ENCODE results near the gene DYNC2H1.
A peak's percentile ranks its signal among the peaks of the same experiment; 100 is the strongest.

The DYNC2H1 gene

GRCh38 chr11:103284260-103284659, 175.0 kb downstream of the DYNC2H1 start:
- no peak for DNase-seq (ENCODE audit: low spot score)

DNA sequence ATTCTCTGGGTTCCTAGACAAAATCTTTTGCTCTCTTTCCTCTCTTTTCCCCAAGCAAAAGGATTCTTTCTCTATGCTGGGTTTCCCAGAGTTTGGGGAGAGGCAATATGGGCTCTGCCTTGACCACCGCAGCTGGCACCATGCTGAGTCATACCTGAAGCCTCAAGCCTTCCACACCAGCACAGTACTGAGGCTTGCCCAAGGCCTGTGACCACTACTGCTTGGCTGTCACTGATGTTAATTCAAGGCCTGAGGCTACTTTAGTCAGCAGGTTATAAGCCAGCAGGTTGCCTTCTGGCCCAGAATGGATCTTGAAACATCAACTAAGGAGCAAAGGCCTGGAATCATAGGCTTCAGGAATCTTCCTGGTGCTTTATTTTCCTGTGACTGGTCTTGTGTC, 185.3 kb downstream of the DYNC2H1 start:
- no peak for DNase-seq (ENCODE audit: low spot score)

GRCh38 chr11:103295704-103296103, 186.5 kb downstream of the DYNC2H1 start:
- DNase-seq (ENCODE audit: low spot score): peak; percentile 11

- no peak for DNase-seq (ENCODE audit: low spot score)
These were observed 188.7 kb downstream of the DYNC2H1 start for GRCh38 chr11:103297900-103298299.

DNA sequence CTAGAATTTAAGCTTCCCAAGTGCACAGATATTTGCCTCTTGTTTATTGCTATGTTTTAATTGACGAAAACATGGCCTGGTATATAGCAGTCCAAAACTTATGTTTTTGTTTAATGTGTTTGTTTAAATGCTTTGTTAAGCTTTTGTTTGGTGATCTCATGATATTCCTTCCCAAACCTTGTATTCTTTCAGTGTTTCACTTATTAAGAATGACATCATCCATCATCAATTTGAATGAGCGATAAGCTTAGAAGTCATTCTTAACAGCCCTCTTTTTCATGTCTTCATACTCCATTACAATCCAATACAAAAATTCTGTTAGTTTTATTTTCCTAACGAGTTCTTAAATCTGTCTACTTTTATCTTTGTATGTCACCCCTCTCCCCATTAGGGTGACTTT, 206.0 kb downstream of the DYNC2H1 start:
- DNase-seq (ENCODE audit: low spot score): no peak

DNA sequence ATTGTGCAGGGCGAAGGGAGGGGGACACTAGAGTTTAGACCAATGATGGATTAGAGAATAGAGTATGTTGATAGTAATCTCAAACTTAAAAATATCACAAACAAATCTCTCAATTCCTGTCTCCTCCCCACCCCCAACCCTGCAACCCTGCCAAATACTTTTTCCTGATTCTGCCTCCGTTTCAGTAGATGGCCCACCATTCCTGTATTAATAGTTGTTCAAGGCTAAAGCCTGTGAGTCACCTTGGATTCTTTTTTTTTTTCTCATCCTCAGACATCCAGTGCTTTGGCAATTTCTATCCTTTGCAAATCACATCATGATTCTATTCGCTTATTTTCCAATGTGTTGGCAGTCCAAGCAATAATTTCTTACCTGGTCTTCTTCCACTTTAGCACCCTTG, 207.9 kb downstream of the DYNC2H1 start:
- no peak for DNase-seq (ENCODE audit: low spot score)

- DNase-seq (ENCODE audit: low spot score): no peak
These were observed 213.6 kb downstream of the DYNC2H1 start for GRCh38 chr11:103322821-103323220.

GRCh38 chr11:103325686-103326069, 216.5 kb downstream of the DYNC2H1 start:
- DNase-seq (ENCODE audit: low spot score): no peak

GRCh38 chr11:103326070-103326794, 217.0 kb downstream of the DYNC2H1 start:
- peak; percentile 71 for DNase-seq (ENCODE audit: low spot score)

GRCh38 chr11:103327721-103328120, 218.5 kb downstream of the DYNC2H1 start:
- no peak for DNase-seq (ENCODE audit: low spot score)

DNA sequence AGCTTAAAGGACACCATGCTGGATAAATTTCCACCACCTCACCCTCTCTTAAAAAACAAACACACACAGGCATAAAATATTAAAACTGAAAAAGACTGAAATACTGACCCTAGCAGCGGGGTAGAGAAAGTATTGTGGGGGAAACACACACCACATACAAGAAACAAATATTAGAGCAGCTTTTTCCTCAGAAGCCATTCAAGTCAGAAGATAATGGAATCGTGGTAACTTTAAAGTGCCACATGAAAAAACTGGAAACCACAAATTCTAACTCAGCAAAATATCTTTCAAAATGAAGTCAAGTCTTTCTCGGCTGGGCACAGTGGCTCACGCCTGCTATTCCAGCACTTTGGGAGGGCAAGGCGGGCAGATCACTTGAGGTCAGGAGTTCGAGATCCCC, 223.2 kb downstream of the DYNC2H1 start:
- no peak for DNase-seq (ENCODE audit: low spot score)

DNA sequence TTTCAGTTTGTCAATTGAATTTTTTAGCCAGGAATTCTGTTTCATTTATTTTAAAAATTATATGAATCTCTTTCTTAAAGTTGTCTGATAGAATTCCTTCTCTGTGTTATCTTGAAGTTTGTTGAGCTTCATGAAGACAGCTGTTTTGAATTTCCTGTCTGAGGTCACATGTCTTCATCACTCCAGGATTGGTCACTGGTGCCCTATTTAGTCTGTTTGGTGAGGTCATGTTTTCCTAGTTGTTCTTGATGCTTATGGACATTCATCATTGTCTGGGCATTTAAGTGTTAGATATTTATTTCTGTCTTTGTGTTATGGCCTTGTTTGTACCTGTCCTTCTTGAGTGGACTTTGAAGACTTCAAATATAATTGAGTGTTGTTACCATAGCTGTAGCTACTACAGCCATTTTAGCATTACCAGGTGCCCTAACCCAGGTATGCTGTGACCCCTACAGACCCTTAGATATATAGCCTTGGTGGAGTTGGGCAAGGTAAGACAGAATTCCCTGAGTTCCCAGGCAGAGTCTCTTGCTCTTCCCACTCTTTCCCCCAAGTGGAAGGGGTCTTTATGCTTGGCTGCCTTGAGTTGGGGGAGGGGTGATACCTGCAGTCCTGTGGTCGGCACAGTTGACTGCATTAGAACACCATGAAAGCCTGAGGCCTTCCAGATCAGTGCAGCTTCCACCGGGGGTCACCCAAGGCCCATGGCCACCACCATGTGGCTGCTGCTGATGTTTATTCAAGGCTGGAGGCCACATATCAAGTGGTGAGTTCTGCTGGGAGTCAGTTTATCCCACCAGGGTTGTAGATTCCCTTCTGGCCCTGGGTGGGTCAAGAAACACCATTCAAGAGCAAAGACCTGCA, 229.6 kb downstream of the DYNC2H1 start:
- DNase-seq (ENCODE audit: low spot score): peak; percentile 29

DNA sequence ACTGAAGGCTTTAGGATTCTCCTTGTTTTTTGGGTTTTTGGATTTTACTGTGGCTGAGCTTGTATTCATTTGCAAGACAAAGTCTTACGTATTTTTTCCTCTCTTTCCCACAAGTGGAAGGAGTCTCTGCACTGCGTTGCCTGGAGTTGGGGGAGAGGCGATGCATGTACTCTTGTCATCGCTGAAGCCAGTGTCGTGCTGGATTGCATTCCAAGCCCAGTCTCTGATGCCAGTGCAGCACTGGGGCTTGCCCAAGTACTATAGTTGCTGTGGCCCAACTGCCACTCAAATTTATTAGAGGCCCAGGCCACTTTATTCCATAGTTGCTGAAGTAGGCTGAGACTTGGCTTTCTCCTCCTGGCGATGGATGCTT, 230.2 kb downstream of the DYNC2H1 start:
- DNase-seq (ENCODE audit: low spot score): no peak

GRCh38 chr11:103340956-103341355, 231.7 kb downstream of the DYNC2H1 start:
- no peak for DNase-seq (ENCODE audit: low spot score)

GRCh38 chr11:103344886-103345285, 235.7 kb downstream of the DYNC2H1 start:
- DNase-seq (ENCODE audit: low spot score): no peak

- DNase-seq (ENCODE audit: low spot score): no peak
These were observed 240.4 kb downstream of the DYNC2H1 start for GRCh38 chr11:103349595-103349994.

- DNase-seq (ENCODE audit: low spot score): no peak
These were observed 245.4 kb downstream of the DYNC2H1 start for GRCh38 chr11:103354656-103355055.

- DNase-seq (ENCODE audit: low spot score): no peak
These were observed 249.0 kb downstream of the DYNC2H1 start for GRCh38 chr11:103358251-103358650.

DNA sequence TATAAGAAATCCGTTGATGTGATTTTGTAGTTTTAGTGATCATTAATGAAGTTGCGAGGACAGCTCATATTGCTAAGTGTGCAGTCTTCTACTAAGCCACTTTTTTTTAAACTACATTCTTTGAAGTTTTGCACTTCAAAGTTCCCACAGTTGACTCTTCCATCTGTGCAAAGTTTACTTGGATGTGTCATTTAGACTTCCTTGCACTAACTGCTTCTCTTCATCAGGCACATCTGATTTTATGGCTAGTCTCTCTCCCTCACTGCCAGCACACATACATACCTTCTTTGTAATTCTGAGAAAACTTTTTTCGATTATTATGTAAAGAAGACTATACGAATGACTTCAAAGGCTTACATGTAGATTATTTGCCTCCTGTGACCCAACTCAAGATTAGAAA, 250.0 kb downstream of the DYNC2H1 start:
- DNase-seq (ENCODE audit: low spot score): no peak

DNA sequence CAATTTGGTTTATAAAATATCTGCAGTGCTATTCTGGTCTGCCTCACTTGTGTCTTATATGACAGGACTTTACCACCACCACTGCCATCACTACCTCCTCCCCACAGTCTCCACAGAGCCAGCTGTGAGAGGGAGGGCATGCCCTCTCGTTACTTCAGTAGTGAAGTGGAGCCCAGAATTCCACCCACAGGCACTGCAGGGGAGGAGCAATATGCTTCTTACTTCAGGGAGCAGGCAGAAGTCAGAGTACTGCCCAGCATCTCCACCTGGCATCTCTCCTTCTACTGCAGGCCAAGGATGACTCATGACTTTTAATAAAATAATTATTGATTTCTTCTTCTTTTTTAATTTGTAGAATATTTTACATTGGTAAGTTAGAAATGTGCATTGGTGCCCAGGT, 255.5 kb downstream of the DYNC2H1 start:
- DNase-seq (ENCODE audit: low spot score): no peak

DNA sequence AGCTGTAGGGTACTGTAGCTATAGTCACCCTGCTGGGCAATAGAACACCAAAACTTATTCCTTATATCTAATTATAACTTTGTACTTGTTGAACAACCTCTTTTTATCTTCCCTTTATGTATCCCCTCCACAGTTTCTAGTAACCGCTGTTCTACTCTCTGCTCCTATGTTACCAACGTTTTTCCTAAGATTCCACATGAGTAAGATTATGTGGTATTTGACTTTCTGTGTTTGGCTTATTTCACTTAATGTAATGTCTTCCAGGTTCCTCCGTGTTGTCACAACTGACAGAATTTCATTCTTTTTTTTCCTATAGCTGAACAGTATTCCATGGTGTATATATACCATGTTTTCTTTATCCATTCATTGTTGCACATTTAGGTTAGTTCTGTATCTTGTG, 258.4 kb downstream of the DYNC2H1 start:
- no peak for DNase-seq (ENCODE audit: low spot score)

DNA sequence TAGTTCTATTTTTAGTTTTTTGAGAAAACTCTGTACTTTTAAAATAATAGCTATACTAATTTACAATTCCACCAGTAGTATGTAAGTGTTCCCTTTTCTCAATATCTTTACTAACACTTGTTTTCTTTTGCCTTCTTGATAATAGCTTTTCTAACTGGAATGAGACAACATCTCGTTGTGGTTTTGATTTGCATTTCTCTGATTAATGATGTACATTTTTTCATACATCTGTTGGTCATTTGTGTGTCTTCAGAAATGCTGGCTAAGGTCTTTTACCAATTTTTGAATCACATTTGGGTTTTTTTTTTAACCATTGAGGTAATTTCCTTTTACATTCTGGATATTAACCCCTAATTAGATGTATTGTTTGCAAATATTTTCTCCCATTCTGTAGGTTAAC, 258.9 kb downstream of the DYNC2H1 start:
- DNase-seq (ENCODE audit: low spot score): no peak

- no peak for DNase-seq (ENCODE audit: low spot score)
These were observed 260.9 kb downstream of the DYNC2H1 start for GRCh38 chr11:103370076-103370475.

- DNase-seq (ENCODE audit: low spot score): no peak
These were observed 263.7 kb downstream of the DYNC2H1 start for GRCh38 chr11:103372906-103373305.
